Kidney epithelial cell (primary cell): ENCODE data around the gene SORCS2. TPM values are rescaled to one million over a fixed set of nuclear protein-coding genes. Genes with fewer than 3 reads are reported as not detected.

Experiments
- DNase-seq: peaks from one replicate; pipeline ENCODE4 v3.0.0-alpha.2; 2010; ENCODE audit warnings: low read depth
- H3K27me3 ChIP-seq: 2 replicates; pipeline ENCODE4 v1.6.0; 2011; ENCODE audit warnings: low read length; ENCODE audit not compliant: control insufficient read depth, insufficient read depth
- H3K36me3 ChIP-seq: 2 replicates; pipeline ENCODE4 v1.5.1; 2011; ENCODE audit warnings: low read length; ENCODE audit not compliant: control insufficient read depth, insufficient read depth
- H3K4me3 ChIP-seq: 2 replicates; pipeline ENCODE4 v1.5.1; 2011; ENCODE audit warnings: low read depth, mild to moderate bottlenecking, control low read depth, low read length
- total RNA-seq: library from RNA; depleted of rRNA; stranded (reverse); fragments of >200 nt; gene quantifications from 2 replicates; pipeline ENCODE4 v1.2.3, GENCODE V29; 2015
- TF ChIP-seq, protein P1 (sequence below): IDR thresholded peaks from 2 replicates; pipeline ENCODE4 v1.5.1; 2011; ENCODE audit warnings: mild to moderate bottlenecking, moderate library complexity, low read length, control low read depth, inconsistent platforms; ENCODE audit not compliant: insufficient read depth, poor library complexity, severe bottlenecking

The SORCS2 gene
- total RNA-seq, 1 donor from 2014 or later = 1.4 TPM

DNA sequence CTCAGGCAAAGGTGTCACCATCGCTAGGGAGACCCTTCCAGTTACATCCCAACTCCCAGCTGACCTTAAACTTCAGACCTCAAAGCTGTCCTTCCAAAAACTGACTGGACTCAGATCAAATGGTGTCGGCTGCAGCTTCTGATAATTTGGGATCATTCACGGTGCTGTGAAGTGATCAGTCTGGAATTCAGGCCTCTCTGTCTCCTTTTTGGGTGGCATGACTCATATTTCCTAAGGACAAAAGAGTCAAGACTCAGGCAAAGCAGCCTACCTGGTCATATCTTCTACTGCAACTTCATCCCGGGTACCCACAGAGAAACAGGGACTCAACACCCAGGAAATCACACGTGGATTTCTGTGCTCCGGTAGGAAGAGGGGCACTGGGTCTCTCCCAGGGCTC is 87.6 kb downstream of the SORCS2 start:
- Histone ChIP-seq H3K4me3 (no peak overlapping the region), H3K36me3 (no peaks in the 10 kb centered on the region), H3K27me3 (peaks cover 9% of the 10 kb centered on the region)
- no peak for DNase-seq
- TF ChIP-seq, protein P1, sequence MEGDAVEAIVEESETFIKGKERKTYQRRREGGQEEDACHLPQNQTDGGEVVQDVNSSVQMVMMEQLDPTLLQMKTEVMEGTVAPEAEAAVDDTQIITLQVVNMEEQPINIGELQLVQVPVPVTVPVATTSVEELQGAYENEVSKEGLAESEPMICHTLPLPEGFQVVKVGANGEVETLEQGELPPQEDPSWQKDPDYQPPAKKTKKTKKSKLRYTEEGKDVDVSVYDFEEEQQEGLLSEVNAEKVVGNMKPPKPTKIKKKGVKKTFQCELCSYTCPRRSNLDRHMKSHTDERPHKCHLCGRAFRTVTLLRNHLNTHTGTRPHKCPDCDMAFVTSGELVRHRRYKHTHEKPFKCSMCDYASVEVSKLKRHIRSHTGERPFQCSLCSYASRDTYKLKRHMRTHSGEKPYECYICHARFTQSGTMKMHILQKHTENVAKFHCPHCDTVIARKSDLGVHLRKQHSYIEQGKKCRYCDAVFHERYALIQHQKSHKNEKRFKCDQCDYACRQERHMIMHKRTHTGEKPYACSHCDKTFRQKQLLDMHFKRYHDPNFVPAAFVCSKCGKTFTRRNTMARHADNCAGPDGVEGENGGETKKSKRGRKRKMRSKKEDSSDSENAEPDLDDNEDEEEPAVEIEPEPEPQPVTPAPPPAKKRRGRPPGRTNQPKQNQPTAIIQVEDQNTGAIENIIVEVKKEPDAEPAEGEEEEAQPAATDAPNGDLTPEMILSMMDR = no peak

DNA sequence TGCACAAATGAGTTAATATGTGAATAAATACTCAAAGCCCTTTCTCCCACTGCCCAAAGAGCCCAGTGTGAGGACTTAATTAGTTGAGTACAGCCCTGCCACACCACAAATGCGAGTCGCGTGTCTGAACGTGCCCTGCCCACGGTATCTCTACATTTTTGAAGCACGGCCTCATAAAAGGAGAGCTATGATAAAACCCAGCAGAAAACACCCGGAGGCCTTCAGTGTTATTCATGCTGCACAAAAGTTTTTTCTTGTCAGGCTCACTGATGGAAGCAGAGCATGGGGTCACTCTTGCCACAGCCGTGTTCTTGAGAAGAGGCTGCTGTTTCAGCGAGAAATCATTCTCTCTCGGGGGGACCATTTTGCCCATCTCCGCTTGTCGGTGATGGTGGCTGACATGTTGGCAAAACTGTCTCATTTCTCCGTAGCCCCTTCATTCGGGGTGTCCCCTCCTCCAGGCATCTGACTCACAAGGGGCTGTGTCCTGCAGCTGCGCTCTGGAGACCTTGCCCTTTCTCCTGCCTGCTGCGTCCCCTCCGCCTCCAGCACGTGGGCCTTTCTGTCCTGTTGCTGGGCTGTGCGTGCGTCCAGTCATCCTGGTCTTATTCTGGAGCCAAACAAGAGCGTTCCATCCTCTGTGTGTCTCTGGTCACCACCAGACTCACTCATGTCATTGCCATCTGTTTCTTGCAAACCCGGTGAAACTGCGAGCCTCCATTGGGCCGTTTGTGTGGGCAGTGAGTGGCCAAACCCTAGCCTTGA is 88.8 kb downstream of the SORCS2 start:
- TF ChIP-seq, protein P1 = no peak
- Histone ChIP-seq H3K27me3 (peaks cover 14% of the 10 kb centered on the region), H3K36me3 (no peaks in the 10 kb centered on the region), H3K4me3 (no peak overlapping the region)
- DNase-seq = no peak

DNA sequence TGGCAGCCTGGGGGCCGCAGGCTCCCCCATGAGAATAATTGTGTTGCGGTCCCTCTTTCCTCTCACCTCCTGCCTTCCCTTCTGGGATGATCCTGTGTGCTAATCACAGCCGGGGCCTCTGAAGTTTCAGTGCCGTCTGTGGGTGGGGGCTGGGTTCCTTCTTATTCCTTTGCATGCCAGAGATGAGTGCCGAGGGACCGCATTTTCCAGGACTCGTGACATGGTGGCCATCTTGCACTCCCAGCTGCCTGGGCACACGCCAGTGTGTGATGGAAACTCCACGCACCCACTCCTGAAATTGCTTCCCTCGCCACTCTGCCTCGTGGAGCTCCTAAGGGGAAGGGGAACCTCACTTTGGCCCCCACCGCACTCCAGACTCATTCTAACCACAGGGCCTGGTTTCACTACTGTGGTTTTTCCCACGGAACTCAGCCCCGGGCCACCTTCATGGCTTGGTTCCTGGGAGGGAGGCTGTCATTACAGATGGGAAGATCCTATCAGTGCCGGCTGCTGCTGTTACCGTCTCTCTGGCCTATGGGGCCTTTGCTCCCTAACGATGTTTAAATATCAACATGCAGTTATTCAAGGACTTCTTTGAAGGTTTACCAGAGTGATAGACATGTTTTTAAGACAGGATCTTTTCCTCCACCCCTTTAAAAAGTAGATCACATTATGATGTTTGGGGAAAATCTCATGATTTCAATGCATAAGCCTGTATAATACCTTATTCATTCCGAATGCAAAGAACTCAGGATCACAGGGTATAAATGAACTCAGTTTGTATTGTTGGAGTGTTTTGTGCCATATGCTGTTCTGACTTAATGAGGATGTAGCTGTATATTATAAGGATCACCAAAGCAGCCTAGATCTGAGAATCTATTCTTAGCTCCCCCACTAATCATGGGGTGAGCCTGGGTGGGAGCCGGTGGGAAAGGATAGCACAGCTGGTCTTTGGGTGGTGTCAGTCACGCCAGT is 89.6 kb downstream of the SORCS2 start:
- Histone ChIP-seq H3K4me3 (no peak overlapping the region), H3K36me3 (no peaks in the 10 kb centered on the region), H3K27me3 (peaks cover 22% of the 10 kb centered on the region)
- DNase-seq = no peak
- TF ChIP-seq, protein P1 = no peak

DNA sequence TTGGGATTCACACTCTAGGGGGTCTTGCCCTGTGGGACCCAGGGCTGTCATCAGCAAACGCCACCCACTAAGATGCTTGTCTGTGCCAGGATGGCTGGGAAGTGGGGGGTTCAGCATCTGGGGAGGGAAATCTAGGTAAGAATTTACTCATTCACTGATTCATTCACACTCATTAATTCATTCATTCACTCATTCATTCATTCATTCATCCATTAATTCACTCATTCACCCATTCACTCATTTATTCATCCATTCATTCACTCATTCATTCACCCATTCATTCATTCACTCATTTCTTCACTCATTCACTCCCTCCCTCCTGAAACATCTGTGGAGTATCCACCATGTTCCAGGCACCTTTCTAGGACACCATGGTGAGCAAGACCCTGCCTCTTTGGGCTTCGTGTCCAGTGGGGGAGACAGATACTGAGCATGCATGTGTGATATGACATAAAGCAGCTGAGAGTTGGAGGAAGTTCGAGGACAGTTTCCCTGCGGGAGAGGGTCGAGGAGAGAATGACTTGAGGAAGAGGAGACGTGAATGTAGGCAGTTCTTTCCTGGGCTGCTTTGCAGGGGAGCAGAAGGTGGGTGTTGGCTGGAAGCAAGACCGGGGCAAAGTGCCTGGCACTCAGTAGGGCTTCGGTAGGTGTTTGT is 90.6 kb downstream of the SORCS2 start:
- Histone ChIP-seq H3K27me3 (peaks cover 20% of the 10 kb centered on the region), H3K36me3 (no peaks in the 10 kb centered on the region), H3K4me3 (no peak overlapping the region)
- TF ChIP-seq, protein P1 = no peak
- DNase-seq = no peak

DNA sequence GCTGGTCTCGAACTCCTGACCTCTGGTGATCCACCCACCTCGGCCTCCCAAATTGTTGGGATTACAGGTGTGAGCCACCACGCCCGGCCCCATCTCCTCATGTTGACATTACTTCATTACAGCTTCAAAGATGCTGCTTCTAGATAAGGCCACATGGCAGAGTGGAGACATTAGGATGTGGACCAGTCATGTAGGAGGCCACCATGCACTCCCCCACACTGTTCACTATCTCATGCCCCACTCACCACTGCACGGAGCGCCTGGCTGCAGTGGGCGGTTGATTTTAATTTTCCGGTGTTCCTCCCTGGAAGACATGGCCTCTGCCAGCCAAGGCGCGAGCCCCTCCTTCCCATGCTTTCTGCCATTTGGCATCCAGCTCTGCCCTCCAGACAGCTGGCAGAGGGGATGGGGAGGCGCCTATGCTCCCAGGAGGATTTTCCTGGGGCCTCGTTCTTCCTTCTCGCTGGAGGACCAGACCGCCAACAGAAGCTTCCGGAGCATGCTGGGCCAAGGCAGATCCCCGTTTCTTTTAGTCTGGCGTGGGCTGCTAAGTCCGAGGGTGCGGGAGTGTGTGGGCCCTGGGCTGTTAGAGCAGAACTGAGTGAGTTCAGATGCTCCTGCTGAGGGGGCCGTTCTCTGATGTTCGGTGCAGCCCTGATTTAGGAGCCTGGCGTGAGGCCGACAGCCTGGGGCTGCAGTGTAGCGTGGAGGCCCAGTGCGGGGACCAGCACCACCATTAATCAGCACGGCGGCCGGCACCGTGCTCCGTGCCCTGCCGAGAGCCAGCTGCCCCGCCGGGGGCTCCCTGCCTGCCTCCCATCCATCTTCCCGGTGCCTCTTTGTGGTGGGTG is 93.1 kb downstream of the SORCS2 start:
- Histone ChIP-seq H3K27me3 (peaks cover 23% of the 10 kb centered on the region), H3K4me3 (no peak overlapping the region), H3K36me3 (no peaks in the 10 kb centered on the region)
- TF ChIP-seq, protein P1 = no peak
- no peak for DNase-seq
